Motor neuron (in vitro differentiated cells): ENCODE data around the gene SLC17A5. TPM values are rescaled to one million over a fixed set of nuclear protein-coding genes. Genes with fewer than 3 reads are reported as not detected.

Source experiments
- ATAC-seq, 8 experiments: fragments of 200-7000 bp; cut with Tn5 transposase; replicated peaks in 6 of 8; 2 replicates each; pipeline ENCODE4 v1.8.0; 2021; ENCODE audit warnings: mild to moderate bottlenecking in 8 of 8, moderate library complexity in 8 of 8
- H3K27ac ChIP-seq, 2 donors: fragments of 250-450 bp; sonication (Bioruptor Pico); 2 replicates each; pipeline ENCODE4 v1.9.0; 2021; ENCODE audit warnings: antibody characterized with exemption in 2 of 2, mild to moderate bottlenecking in 2 of 2, moderate library complexity in 1 of 2
- H3K4me1 ChIP-seq, 2 donors: fragments of 250-450 bp; sonication (Bioruptor Pico); replicated peaks in 1 of 2; 2 replicates each; pipeline ENCODE4 v1.6.1; 2021; ENCODE audit warnings: antibody characterized with exemption in 2 of 2, mild to moderate bottlenecking in 2 of 2, moderate library complexity in 1 of 2
- H3K4me3 ChIP-seq, 5 donors: fragments of 250-450 bp; sonication (Bioruptor Pico); 2 replicates each; pipeline ENCODE4 v1.9.0; 2021; ENCODE audit warnings: antibody characterized with exemption in 5 of 5, mild to moderate bottlenecking in 5 of 5, moderate library complexity in 4 of 5
- WGBS, 10 experiments: fragments of 450-650 bp; shearing (Covaris generic); methylation state at CpG; one replicate each; pipeline ENCODE4 v1.0.0; 2022; 5-methylcytosine and 5-hydroxymethylcytosine counted together
- in situ Hi-C, 9 experiments: fragments of 400-800 bp; cut with MboI; loops; one replicate each; pipeline ENCODE4 v1.15.0; 2021; ENCODE audit warnings: low sequenced_read_pairs in 9 of 9, low pct_unique_long_range_greater_than_20kb in 2 of 9; ENCODE audit not compliant: unreplicated experiment in 9 of 9
- total RNA-seq, 8 experiments: library from RNA; unstranded; fragments of 300-600 nt; gene quantifications; 2 replicates each; pipeline versions ENCODE4 v1.2.3 to v1.2.4, GENCODE V29; 2022

The SLC17A5 gene
- total RNA-seq, 8 experiments from 2014 or later, result 6.8 to 26.2 (median 15.2) TPM

DNA sequence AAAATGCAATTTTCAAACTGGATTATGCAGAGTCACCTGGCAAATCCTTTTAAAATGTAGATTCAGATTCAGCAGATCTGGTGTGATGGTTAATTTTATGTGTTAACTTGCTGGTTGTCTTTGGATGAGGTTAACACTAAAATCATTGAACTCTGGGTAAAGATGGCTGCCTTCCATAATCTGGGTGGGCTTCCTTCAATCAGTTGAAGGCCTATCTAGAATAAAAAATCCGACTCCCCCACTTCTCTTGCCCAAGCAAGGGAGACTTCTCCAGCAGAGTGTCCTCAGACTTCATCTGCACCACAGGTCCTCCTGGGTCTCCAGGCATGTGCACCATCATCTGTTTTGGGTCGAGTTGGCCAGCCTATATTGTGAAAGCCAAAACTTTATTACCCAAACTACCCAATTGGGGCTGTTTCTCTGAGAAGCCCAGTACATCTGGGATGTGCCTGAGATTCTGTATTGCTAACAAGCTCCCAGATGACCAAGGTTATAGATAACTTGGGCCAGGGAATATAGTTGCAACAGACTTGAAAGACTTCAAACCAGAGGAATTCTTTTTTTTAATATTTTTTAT is 1.6 kb upstream of the SLC17A5 start:
- H3K4me1 ChIP-seq, result peaks cover 2 to 7% of the 10 kb centered on the region in 2 donors
- H3K4me3 ChIP-seq, result peak overlapping the region in 1 of 5 donors; percentile 75
- WGBS, 10 experiments, result 70 to 100% (median 92%) methylated on average over 1 to 2 of the region's 2 CpGs; no CpG with 5 or more reads in 4 of the 10 experiments
- in situ Hi-C loops, result no loop called here
- no peak overlapping the region for H3K27ac ChIP-seq
- ATAC-seq, result no peak

DNA sequence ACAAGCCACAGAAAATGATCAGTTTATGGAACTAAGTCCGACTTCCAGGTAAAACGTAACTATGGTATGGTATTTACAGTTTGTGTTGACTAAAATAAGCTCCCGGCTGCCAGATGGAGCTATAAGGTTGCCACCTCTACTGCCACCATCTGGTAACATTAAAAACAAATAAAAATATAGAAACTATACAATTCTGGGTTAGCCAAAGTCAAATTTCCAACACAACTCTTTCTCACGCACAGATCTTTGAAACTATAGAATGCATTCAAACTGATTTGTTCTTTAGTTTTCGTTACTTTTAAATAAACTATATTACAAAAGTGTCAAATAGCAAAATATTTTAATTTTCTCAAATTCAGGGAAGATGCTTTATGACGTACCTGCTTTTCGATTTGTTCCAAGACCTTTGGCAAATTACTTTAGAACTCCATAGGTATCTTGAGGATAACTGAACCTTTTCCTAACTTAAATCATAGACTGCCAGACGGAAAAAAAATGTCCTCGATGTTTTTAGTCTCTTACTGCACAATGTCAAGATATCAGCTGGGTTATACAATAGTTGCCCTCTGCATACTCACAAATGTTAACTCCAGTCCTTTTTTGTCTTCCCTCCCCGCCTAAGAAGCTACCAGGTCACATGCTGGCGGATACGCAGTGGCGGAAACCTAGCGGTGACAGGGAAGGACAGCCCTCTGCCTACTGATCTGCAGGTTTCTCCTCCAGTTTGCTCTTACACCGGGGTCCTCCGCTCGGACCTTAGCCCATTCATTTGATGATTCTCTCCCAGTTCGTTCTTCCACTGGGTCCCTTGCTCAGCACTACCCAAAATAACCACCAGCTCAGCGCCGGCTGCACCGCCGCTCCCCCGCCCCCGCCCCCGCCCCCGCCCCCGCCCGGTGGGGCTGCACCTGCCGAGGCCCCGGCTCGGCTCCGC is 888 bp downstream of the SLC17A5 start:
- WGBS, 10 experiments, result 1 to 51% (median 7%) methylated on average over 4 to 15 of the region's 32 CpGs; no CpG with 5 or more reads in 1 of the 10 experiments
- Histone ChIP-seq H3K27ac (peak overlapping the region; percentile 94 to 95), H3K4me1 (peaks cover 2 to 7% of the 10 kb centered on the region in 2 donors), H3K4me3 (peak overlapping the region; percentile 75 to 97 (median 96))
- ATAC-seq, result peak; percentile 12 to 37 (median 32)
- in situ Hi-C loops, result no loop called here

- ATAC-seq, result no peak
- in situ Hi-C loops, result loop anchor here in 1 of 9 experiments (25.0 kb wide), 1 partner anchor 137 kb away; the partner anchor contains the start of gene EEF1A1
- no peak overlapping the region for H3K4me3 ChIP-seq
- no peak overlapping the region for H3K27ac ChIP-seq
- peaks cover 3 to 15% of the 10 kb centered on the region in 2 donors for H3K4me1 ChIP-seq
- 0 to 100% (median 56%) methylated on average over 1 to 4 of the region's 4 CpGs; no CpG with 5 or more reads in 1 of the 10 experiments for WGBS, 10 experiments
These were observed 4.0 kb downstream of the SLC17A5 start for GRCh38 chr6:73649783-73650182.

- H3K4me3 ChIP-seq, result no peak overlapping the region
- H3K27ac ChIP-seq, result no peak overlapping the region
- in situ Hi-C loops, result loop anchor here in 1 of 9 experiments (25.0 kb wide), 1 partner anchor 136 kb away; the partner anchor contains the start of gene EEF1A1
- no peak for ATAC-seq
- H3K4me1 ChIP-seq, result peaks cover 0 to 16% of the 10 kb centered on the region in 2 donors
These were observed 5.6 kb downstream of the SLC17A5 start for GRCh38 chr6:73648166-73648565.

DNA sequence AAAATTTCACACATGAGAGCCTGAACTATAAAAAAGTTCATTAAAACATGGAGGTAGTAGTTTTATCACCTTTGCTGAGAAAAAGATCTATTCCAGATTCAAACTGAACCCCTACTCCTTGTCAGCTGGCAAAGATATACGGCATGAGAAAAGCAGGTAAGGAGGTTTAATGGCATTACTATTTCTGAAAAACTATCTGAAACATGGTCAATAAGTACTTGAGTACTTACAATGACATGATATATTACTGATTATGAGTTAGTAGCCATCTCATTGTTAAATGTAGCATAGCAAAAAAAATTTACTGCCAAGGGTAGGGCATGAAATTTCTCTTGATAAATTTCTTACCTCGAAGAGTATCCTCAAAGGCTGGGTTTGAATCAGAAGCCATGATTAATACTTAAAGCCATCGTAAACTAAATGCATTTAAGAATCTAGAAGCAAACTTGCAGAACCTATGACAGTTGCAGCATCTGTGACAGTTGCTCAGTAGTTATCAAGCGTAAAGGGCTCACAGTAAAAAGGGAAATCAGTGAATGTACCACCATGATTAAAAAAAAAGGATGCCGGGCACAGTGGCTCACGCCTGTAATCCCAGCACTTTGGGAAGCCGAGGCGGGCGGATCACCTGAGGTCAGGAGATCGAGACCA is 8.7 kb downstream of the SLC17A5 start:
- peak overlapping the region; percentile 33 to 48 (median 41) for H3K4me3 ChIP-seq
- 9 to 100% (median 37%) methylated on average over 1 to 10 of the region's 10 CpGs for WGBS, 10 experiments

GRCh38 chr6:73644030-73644429 is 9.8 kb downstream of the SLC17A5 start:
- in situ Hi-C loops, result loop anchor here in 1 of 9 experiments (25.0 kb wide), 1 partner anchor 132 kb away; the partner anchor contains the start of gene EEF1A1
- no peak overlapping the region for H3K27ac ChIP-seq
- ATAC-seq, result no peak

More for the DNA sequence above, 8.7 kb downstream of the SLC17A5 start:
- peak; percentile 20 to 55 (median 49) for ATAC-seq
- peak overlapping the region in 1 of 2 donors; percentile 34 for H3K27ac ChIP-seq
- in situ Hi-C loops, result loop anchor here in 1 of 9 experiments (25.0 kb wide), 1 partner anchor 133 kb away; the partner anchor contains the start of gene EEF1A1
- peaks cover 0 to 14% of the 10 kb centered on the region in 2 donors for H3K4me1 ChIP-seq

GRCh38 chr6:73642530-73642929 is 11.3 kb downstream of the SLC17A5 start:
- peaks cover 0 to 14% of the 10 kb centered on the region in 2 donors for H3K4me1 ChIP-seq
- WGBS, 10 experiments, result 25 to 79% (median 46%) methylated on average over 1 to 2 of the region's 2 CpGs; no CpG with 5 or more reads in 2 of the 10 experiments
- in situ Hi-C loops, result loop anchor here in 1 of 9 experiments (25.0 kb wide), 1 partner anchor 130 kb away; the partner anchor contains the start of gene EEF1A1
- no peak for ATAC-seq
- H3K27ac ChIP-seq, result no peak overlapping the region
- no peak overlapping the region for H3K4me3 ChIP-seq

More at GRCh38 chr6:73644030-73644429, 9.8 kb downstream of the SLC17A5 start:
- WGBS, 10 experiments, result 88 to 100% (median 98%) methylated on average over 1 to 2 of the region's 2 CpGs
- Histone ChIP-seq H3K4me3 (no peak overlapping the region), H3K4me1 (peaks cover 0 to 14% of the 10 kb centered on the region in 2 donors)

- no peak overlapping the region for H3K4me3 ChIP-seq
- peaks cover 0 to 5% of the 10 kb centered on the region in 2 donors for H3K4me1 ChIP-seq
- in situ Hi-C loops, result loop anchor here in 1 of 9 experiments (25.0 kb wide), 1 partner anchor 128 kb away; the partner anchor contains the start of gene EEF1A1
- H3K27ac ChIP-seq, result no peak overlapping the region
- WGBS, 10 experiments, result 67 to 100% (median 85%) methylated on average over 1 of the region's 1 CpG; no CpG with 5 or more reads in 1 of the 10 experiments
- no peak for ATAC-seq
These were observed 13.5 kb downstream of the SLC17A5 start for GRCh38 chr6:73640179-73640750.

GRCh38 chr6:73639040-73639439 is 14.8 kb downstream of the SLC17A5 start:
- in situ Hi-C loops, result loop anchor here in 1 of 9 experiments (25.0 kb wide), 1 partner anchor 127 kb away; the partner anchor contains the start of gene EEF1A1
- no peak overlapping the region for H3K27ac ChIP-seq
- H3K4me1 ChIP-seq, result no peaks in the 10 kb centered on the region
- no peak overlapping the region for H3K4me3 ChIP-seq
- ATAC-seq, result no peak
- 59 to 100% (median 79%) methylated on average over 1 to 4 of the region's 4 CpGs for whole genome bisulfite sequencing, 10 experiments

DNA sequence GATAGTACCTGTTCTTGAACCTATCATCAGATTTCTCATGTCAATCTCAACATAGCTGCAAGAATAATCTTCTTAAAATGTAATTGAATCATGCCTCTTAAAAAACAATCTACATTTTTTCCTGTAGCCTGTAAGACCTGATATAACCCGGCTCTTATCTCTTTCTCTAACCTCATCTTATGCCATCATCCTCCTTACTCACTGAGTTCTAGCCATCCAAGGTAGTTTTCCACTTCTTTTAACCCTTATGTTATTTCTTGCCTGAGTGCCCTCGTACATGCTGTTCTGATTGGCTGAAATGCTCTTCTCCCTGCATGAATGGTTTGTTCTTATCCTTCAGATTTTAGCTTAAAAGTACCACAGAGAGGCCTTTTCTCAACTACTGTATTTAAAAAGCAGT is 16.4 kb downstream of the SLC17A5 start:
- ATAC-seq, result no peak
- in situ Hi-C loops, result loop anchor here in 1 of 9 experiments (25.0 kb wide), 1 partner anchor 125 kb away; the partner anchor contains the start of gene EEF1A1
- WGBS, 10 experiments, result 64 to 100% (median 87%) methylated on average over 1 to 2 of the region's 2 CpGs; no CpG with 5 or more reads in 1 of the 10 experiments

GRCh38 chr6:73636048-73636447 is 17.7 kb downstream of the SLC17A5 start:
- in situ Hi-C loops, result loop anchor here in 1 of 9 experiments (25.0 kb wide), 1 partner anchor 124 kb away; the partner anchor contains the start of gene EEF1A1
- no peak overlapping the region for H3K27ac ChIP-seq
- no peak for ATAC-seq
- H3K4me1 ChIP-seq, result no peaks in the 10 kb centered on the region
- no peak overlapping the region for H3K4me3 ChIP-seq

More for the DNA sequence above, 16.4 kb downstream of the SLC17A5 start:
- Histone ChIP-seq H3K4me1 (no peaks in the 10 kb centered on the region), H3K4me3 (no peak overlapping the region), H3K27ac (no peak overlapping the region)

DNA sequence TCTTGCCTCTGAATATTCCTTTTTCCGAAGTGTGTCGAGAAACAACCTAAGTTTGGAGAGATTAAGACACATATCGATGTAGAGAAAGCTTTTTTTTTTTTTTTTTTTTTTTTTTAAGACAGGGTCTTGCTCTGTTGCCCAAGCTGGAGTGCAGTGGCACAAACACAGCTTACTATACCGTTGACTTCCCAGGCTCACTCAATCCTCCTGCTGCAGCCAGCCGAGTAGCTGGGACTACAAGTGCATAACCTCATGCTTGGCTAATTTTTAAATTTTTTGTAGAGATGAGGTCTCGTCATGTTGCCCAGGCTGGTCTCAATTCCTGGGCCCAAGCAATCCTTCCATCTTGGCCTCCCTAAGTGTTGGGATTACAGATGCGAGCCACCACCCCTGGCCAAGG is 21.4 kb downstream of the SLC17A5 start:
- in situ Hi-C loops, result loop anchor here in 1 of 9 experiments (25.0 kb wide), 1 partner anchor 120 kb away; the partner anchor contains the start of gene EEF1A1

More for the DNA sequence above, 21.4 kb downstream of the SLC17A5 start:
- no peak for ATAC-seq
- Histone ChIP-seq H3K27ac (no peak overlapping the region), H3K4me3 (no peak overlapping the region), H3K4me1 (no peaks in the 10 kb centered on the region)
- WGBS, 10 experiments, result 85 to 100% (median 94%) methylated on average over 1 to 6 of the region's 7 CpGs
